ENCODE results near the gene TRERF1. TPM values are rescaled to one million over a fixed set of nuclear protein-coding genes. Genes with fewer than 3 reads are reported as not detected.

Gene TRERF1
- total and polyA plus RNA-seq, 2 of the 4 experiments (the other 2 are of a cell fraction): 6.3 to 9.9 TPM

GRCh38 chr6:42237857-42238256 lies 213.9 kb downstream of the TRERF1 start:
- Histone ChIP-seq H3K56ac (ENCODE audit: extremely low read depth, insufficient read depth, low read length) (no peak overlapping the region), H2BK120ac (ENCODE audit: low read depth, low read length) (no peak overlapping the region), H3K9me3 (ENCODE audit: control insufficient read depth, insufficient read depth, low read length) (no peaks in the 10 kb centered on the region), H3K79me1 (ENCODE audit: low read depth in 1 of 2, low read length in 2 of 2) (peaks cover 9 to 15% of the 10 kb centered on the region in 2 experiments; a peak in 3 of 4 replicates), H3K14ac (replicated peaks; ENCODE audit: low read depth, low read length) (no peak overlapping the region), H4K20me1 (ENCODE audit: insufficient read depth, low read length) (no peaks in the 10 kb centered on the region), H3K9me1 (ENCODE audit: insufficient read depth, low read length) (peaks cover 12% of the 10 kb centered on the region), H3K4me3 (ENCODE audit: insufficient read depth, low read depth, low read length) (no peak overlapping the region), H4K91ac (ENCODE audit: insufficient read depth, low read depth, low read length) (no peak overlapping the region), H3K4me1 (ENCODE audit: control insufficient read depth, insufficient read depth, low read length) (peaks cover 10% of the 10 kb centered on the region), H4K5ac (ENCODE audit: low read depth, low read length) (no peak overlapping the region), H2AFZ (replicated peaks; ENCODE audit: low read length, poor library complexity) (no peak overlapping the region), H3K18ac (ENCODE audit: low read depth, low read length) (no peak overlapping the region), H3K27me3 (ENCODE audit: control insufficient read depth, insufficient read depth, low read length) (no peaks in the 10 kb centered on the region), H4K8ac (ENCODE audit: low read depth in 2 of 2, low read length in 2 of 2) (no peak overlapping the region), H2AK5ac (ENCODE audit: low read depth, low read length) (no peak overlapping the region), H3K23ac (ENCODE audit: low read depth, low read length) (no peak overlapping the region), H2BK15ac (ENCODE audit: low read depth, low read length) (no peak overlapping the region), H3K27ac (ENCODE audit: insufficient read depth, low read length) (no peak overlapping the region), H2AK9ac (replicated peaks; ENCODE audit: low read depth, low read length, poor library complexity) (no peak overlapping the region), H2BK5ac (ENCODE audit: low read depth, low read length, poor library complexity, severe bottlenecking) (no peak overlapping the region), H3K4me2 (ENCODE audit: low read depth, low read length) (no peak overlapping the region), H2BK20ac (ENCODE audit: low read depth, low read length) (no peak overlapping the region), H3K4ac (ENCODE audit: low read depth, low read length) (no peak overlapping the region), H3K36me3 (ENCODE audit: control insufficient read depth, insufficient read depth, low read length) (peaks cover 28% of the 10 kb centered on the region), H3K9ac (ENCODE audit: low read depth, low read length) (no peak overlapping the region)
- intact Hi-C loops (cut with micrococcal nuclease): no loop called here
- ChIA-PET CTCF (no interaction called here), POLR2A (ENCODE audit: unreplicated experiment) (no interaction called here)
- TF ChIP-seq SMC3 (IDR thresholded peaks at IDR 0.05; ENCODE audit: low read depth, low read length): no peak
- TF ChIP-seq RAD21 (IDR thresholded peaks at IDR 0.05; ENCODE audit: low read length): no peak
- TF ChIP-seq CHD1 (IDR thresholded peaks at IDR 0.05; ENCODE audit: low read depth, low read length): no peak
- TF ChIP-seq, protein P1, sequence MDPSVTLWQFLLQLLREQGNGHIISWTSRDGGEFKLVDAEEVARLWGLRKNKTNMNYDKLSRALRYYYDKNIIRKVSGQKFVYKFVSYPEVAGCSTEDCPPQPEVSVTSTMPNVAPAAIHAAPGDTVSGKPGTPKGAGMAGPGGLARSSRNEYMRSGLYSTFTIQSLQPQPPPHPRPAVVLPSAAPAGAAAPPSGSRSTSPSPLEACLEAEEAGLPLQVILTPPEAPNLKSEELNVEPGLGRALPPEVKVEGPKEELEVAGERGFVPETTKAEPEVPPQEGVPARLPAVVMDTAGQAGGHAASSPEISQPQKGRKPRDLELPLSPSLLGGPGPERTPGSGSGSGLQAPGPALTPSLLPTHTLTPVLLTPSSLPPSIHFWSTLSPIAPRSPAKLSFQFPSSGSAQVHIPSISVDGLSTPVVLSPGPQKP (IDR thresholded peaks at IDR 0.05; ENCODE audit: borderline replicate concordance, low read depth, low read length): no peak
- TF ChIP-seq FOS (IDR thresholded peaks at IDR 0.05; ENCODE audit: low read depth, low read length): no peak
- no peak for TF ChIP-seq CEBPB (IDR thresholded peaks at IDR 0.05; ENCODE audit: low read depth, low read length)
- in situ Hi-C loops (cut with MboI; ENCODE audit: low sequenced_read_pairs): no loop called here
- no TSS peak for BruUV-seq (replicated peaks)
- dilution Hi-C loops (cut with HindIII; ENCODE audit: low sequenced_read_pairs, unreplicated experiment): no loop called here
- no CpG with 5 or more reads among the region's 1 CpG for WGBS, 2 experiments (ENCODE audit: extremely low coverage in 2 of 2, insufficient read length in 1 of 2)
- ATAC-seq (ENCODE audit: low read depth) (no peak), DNase-seq (no peak)

Data from IMR-90 (cell line).